HG03045 (cell line): ENCODE measurements around the gene OOSP4B.
"Not testable (repeated sequence)": the region's sequence is repeated elsewhere in the genome, so short reads cannot be mapped to it uniquely, and the experiment has no call there.

Experiments
- ATAC-seq: cut with Tn5 transposase; IDR thresholded peaks from one replicate; pipeline ENCODE4 v1.9.1; 2021; ENCODE audit warnings: mild to moderate bottlenecking, moderate library complexity; ENCODE audit not compliant: unreplicated experiment

The OOSP4B gene

DNA sequence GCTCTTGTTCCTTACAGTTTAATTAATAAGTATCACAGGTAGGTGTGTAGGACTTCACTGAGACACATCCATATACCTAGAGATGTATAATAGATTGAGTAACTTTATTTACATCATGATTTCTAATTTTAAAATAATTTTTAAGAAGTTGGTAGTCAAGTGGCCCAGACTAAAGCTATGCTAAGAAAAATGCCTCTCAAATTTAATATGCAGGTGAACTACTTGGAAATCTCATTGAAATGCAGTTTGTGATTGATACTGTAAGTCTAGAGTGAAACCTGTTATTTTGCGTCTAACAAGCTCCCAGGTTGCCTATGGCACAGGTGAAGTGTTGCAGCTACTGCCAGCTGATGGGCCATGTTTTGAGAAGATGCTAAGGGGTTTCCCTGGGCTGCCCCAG lies at the start of gene OOSP4B:
OOSP4B (plus strand) TSS at position 301 of the 400 bp plus-strand sequence.
- ATAC-seq: no peak

DNA sequence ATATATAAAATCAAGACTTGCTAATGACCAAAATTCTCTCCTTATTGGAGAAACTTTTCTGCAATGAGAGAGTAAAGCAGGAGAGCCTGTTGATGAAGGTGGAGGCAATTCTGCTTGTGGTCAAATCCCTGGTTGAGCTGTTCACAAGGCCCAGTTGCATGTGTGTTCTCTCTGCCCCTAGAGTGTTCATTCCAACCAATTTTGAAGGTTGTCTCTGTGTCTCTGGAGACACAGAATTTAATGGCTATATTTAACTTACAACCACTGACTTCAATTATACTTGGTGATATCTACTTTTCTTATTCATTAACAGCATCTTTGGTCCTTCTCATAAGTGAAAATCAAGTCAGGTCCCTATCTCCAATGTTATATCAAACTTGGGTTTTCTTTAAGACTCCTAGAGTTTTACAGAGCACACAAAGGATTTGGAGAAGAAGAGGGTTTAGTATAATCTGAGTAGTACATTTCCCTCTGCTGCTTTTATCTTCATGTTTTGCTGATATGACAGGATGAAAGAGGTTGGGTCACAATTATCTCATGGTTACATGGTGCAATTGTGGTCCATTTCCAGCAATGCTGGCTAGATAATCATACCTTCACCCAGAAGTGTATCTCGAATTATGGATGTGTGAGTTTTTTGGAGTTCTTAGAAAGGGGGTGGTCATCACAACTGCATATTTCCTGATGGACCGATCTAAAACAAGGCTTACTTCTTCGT lies 49.1 kb upstream of the OOSP4B start:
- ATAC-seq: no peak

DNA sequence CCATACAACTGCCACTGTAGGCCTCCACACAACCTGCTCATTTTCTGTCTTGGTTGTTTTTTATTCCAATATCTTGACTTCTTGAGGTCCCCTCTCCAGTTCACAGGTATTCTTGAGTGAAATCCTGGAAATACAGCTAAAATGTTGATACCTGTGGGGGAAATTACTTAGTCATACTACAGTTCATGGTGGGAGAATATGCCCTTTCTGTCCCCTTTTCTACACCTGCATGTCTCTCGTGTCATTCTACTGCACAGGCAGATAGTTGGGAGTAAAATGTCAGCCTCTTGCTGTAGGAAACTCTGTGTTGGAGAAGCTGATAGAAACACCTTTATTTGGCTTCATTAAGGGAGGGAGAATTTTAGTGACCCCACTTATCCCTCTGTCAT lies 48.6 kb upstream of the OOSP4B start:
- no peak for ATAC-seq

DNA sequence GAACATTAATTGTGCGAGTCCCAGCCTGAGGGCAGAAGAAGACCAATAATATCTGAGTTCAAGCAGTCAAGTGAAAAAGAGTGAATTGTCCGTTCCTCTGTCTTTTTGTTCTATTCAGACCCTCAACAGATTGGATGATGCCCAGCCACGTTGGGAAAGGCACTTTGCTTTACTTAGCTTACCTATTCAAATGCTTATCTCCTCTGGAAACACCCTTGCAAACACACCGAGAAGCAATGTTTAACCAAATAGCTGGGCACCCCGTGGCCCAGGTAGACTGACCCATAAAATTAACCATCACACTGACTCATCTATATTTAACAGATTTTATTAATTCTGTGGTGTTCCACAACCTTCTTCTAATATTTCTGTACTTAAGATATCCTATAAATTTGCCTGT lies 43.9 kb upstream of the OOSP4B start:
- no peak for ATAC-seq

DNA sequence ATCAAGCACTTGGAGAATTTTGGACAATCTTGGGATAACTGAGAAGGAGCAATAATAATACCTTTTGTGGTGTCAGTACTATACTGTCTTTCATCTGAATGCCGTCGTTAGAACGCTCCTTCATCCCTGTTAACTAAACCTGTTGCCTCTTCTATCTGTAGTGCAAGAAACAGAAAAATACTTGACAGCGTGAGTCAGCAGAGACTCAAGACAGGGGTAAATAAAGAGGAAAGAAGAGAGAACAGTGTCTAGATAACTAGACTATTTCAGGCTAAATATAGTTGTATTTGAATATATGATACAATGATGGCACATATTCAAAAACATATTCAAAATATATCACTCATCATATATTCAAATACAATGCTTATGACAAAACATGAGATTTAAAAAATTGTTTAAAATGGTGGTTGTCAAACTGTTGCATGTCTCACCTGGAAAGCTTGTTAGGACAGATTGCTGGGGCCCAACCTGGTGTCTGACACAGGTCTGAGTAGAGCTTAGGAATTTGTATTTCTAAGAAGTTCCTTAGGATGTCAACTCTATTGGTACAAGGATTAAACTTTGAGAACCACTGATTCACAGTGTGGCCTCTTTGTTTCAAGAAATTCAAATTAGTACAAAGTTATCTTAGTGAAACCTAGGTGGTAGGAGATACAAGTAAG lies 35.7 kb upstream of the OOSP4B start:
- no peak for ATAC-seq

DNA sequence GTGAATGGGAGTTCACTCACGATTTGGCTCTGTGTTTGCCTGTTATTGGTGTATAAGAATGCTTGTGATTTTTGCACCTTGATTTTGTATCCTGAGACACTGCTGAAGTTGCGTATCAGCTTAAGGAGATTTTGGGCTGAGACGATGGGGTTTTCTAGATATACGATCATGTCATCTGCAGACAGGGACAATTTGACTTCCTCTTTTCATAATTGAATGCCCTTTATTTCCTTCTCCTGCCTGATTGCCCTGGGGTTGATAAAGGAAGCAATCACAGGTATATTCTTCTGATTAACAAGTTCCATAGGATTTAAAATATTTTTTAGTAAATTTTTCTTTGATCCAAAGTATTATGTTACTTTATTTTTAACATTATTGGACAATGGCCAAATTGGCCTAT lies 34.9 kb upstream of the OOSP4B start:
- not testable (repeated sequence) for ATAC-seq

DNA sequence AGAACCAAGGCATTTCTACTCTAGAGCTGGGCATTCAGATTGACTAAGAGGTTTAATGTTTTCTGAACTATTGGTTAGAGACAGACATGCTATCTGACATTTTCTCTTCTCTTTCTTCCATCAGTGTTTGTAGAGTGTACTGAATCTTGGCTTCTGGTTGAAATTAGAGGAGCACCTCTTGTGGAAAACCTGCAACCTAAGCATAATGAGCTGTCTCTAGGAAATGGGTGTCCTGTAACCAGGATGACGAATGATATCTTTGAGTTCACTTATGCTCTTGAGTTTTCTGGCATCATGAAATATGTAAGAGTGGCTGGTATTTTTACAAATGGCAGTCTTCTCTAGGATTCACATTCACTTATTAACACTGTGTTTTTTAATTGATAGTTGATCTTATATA lies 33.8 kb upstream of the OOSP4B start:
- ATAC-seq: no peak

DNA sequence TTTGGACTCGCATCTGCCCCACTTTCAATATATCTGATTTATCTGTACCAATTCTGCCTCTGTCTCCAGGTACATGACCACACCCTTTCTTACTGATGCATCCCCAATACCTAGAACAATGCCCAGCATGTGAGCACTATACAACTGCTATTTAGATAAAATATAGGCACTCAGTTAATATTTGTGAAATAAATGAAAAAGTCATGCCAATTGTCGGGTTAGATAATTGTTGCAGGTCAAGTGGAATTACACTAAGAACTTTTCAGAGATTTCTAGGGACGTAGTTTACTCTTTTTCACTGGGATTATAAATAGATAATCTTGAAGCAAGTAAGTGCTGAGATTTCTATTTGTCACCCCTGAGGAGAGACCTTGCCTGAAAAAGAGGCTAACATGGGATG lies 32.6 kb upstream of the OOSP4B start:
- ATAC-seq: no peak

DNA sequence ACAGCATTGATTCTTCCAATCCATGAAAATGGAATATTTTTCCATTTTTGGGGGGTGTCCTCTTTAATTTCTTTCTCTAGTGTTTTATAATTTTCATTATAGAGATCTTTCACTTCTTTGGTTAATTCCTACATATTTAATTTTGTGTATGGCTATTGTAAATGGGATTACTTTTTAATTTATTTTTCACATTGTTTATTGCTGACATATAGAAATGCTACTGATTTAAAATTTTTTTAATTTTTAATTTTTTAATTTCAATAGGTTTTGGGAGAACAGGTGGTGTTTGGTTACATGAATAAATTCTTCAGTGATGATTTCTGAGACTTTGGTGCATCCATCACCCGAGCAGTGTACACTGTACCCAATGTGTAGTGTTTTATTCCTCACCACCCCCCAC lies 26.6 kb upstream of the OOSP4B start:
- ATAC-seq: no peak

DNA sequence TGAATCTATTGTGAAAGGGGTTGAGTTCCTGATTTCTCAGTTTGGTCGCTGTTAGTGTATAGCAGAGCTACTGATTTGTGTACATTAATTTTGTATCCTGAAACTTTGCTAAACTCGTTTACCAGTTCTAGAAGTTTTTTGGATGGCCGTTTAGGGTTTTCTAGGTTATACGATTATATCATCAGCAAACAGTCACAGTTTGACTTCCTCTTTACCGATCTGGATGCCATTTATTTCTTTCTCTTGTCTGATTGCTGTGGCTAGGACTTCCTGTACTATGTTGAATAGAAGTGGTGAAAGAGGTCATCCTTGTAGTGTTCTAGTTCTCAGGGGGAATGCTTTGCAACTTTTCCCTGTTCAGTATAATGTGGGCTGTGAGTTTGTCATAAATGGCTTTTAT lies 24.6 kb upstream of the OOSP4B start:
- ATAC-seq: no peak

DNA sequence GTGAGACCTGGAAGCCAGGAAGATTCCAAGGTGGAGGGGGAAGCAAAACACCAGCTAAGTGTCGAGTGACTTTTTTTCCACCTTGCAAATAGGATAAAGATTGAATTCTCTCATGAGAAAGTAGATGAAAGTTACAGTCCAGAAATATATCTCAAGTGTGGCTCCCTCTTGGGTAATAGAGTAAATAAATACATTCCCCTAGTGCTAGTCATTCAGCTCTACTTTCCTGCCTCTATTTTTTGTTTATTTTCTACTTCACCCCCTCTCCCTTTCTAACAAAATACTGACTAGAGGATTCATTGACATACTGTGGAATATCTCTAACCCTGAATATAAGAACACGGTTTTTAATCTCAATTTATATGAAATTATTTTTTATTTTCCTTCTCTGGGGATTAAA lies 19.2 kb upstream of the OOSP4B start:
- ATAC-seq: no peak

DNA sequence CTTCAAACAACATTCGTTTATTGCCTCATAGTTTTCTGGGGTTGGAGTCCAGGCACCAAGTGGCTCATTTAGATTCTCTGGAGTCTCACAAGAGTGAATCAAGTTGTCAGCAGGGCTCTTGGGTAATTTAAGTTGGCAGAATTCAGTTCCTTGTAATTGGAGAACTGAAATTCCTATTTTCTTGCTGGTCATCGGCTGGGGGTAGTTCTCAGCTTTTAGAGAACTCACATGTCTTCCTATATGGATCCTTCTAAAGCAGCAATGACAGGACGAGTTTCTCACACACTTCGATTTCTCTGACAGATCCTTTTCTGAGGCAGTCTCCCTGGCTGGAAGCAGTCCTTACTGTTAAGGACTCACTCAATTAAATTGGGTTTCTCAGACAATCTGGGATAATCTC lies 17.3 kb upstream of the OOSP4B start:
- ATAC-seq: no peak

DNA sequence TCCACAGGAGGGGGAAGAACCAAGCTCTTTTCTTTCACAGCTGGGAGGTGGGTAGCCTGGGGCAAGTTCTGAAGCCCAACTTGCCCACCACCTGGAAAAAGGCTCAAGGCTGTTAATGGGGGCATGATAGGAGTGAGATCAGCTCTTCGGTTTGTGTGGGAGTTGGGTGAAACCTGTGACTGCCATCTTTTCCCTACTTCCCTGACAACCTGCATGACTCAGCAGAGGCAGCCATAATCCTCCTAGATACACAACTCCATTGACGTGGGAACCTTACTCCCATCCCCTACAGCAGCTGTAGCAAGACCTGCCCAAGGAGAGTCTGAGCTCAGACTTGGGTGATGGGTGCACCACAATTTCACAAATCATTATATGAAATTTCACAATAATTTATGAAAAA lies 13.3 kb upstream of the OOSP4B start:
- ATAC-seq: no peak

DNA sequence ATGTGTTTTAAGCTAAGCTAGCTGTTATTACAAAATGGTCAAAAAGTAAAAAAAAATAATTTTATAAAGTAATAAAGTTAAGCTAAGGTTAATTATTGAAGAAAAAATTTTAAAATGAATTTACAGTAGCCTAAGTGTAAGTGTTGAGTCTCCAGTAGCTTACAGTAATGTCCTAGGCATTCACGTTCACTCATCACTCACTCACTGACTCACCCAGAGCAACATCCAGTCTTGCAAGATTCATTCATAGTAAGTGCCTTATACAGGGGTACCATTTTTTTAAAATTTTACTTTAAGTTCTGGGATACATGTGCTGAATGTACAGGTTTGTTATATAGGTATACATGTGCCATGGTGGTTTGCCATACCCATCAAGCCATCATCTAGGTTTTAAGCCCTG lies 11.6 kb upstream of the OOSP4B start:
- ATAC-seq: no peak

DNA sequence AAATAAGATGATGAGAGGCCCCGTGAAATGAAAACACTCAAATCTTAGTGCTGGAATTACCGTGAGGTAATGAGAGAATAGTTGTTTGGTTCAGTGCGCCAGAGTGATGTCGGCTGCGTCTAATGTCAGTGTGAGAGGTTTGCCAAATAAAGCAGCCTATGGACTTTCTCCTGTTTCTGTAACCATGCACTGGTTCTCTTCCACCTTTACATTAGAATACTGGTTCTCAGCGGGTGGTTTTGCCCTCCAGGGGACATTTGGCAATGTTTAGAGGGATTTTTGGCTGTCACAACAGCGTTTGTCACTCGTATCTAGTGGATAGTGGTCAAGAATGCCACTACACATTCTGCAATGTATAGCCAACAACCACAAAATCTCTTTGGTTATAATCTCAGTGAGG lies 1.1 kb downstream of the OOSP4B start:
- ATAC-seq: no peak

DNA sequence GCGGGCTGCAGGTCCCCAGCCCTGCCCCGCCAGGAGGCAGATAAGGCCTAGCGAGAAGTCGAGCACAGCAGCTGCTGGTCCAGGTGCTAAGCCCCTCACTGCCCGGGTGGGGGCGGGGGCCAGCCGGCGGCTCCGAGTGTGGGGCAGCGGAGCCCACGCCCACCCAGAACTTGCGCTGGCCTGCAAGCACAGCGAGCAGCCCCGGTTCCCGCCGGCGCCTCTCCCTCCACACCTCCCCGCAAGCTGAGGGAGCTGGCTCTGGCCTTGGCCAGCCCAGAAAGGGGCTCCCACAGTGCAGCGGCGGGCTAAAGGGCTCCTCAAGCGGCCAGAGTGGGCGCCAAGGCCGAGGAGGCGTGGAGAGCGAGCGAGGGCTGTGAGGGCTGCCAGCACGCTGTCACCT lies 3.4 kb downstream of the OOSP4B start:
- not testable (repeated sequence) for ATAC-seq

DNA sequence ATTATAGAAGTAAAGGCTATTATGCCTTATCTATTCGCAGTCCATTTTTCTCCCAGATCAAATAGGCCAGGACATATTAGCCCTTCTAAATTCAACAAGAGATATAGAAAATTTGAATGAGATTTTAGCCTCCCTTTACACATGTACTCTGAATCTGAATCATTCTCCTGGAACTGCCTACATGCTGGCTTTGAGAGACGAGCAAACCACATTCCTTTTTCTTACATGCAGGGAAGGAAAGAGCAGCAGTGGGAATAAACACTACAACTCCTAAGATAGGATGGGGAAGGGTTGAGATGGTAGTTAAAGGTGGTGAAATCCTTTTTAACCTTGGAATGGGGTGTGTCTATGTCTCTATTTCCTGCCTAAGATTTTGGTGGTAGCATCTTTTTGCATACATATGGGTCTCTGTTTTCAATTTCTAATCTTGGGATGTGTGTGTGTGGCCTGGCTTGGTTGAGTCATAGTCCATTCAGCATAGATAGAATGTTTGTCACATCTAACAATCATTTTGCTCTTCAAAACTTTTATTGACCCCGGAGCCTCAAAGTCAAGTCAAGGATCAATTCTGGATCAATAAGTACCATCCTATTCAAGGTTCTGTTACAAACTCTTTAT lies 12.1 kb downstream of the OOSP4B start:
- no peak for ATAC-seq

DNA sequence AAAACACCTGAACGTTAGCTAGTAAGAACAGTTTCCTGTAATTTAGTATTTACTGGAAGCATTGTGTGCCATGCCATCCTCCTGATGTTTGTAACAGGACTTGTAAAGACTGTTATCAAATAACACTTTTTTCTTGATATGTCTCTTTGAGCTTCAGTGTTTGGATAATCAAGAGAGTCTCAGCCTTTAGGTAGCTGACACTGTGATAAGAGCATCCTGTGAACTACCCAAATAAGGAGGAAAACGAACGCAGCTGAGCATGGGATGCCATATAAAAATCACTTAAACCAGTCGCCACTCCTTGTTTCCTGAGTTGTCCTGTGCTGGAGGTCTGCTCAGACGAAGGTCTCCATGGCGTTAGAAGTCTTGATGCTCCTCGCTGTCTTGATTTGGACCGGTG lies 23.1 kb downstream of the OOSP4B start, which contains the start of gene OOSP2:
OOSP2 (plus strand) TSS at position 301 of the 400 bp plus-strand sequence; CDS start at position 352, 51 bp downstream.
- ATAC-seq: no peak

DNA sequence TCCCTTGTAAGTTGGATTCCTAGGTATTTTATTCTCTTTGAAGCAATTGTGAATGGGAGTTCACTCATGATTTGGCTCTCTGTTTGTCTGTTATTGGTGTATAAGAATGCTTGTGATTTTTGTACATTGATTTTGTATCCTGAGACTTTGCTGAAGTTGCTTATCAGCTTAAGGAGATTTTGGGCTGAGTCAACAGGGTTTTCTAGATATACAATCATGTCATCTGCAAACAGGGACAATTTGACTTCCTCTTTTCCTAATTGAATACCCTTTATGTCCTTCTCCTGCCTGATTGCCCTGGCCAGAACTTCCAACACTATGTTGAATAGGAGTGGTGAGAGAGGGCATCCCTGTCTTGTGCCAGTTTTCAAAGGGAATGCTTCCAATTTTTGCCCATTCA lies 33.4 kb downstream of the OOSP4B start:
- ATAC-seq: not testable (repeated sequence)

DNA sequence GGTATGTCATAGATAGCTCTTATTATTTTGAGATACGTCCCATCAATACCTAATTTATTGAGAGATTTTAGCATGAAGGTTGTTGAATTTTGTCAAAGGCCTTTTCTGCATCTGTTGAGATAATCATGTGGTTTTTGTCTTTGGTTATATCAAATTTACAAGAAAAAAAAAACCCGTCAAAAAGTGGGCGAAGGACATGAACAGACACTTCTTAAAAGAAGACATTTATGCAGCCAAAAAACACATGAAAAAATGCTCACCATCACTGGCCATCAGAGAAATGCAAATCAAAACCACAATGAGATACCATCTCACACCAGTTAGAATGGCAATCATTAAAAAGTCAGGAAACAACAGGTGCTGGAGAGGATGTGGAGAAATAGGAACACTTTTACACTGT lies 33.9 kb downstream of the OOSP4B start:
- ATAC-seq: not testable (repeated sequence)

DNA sequence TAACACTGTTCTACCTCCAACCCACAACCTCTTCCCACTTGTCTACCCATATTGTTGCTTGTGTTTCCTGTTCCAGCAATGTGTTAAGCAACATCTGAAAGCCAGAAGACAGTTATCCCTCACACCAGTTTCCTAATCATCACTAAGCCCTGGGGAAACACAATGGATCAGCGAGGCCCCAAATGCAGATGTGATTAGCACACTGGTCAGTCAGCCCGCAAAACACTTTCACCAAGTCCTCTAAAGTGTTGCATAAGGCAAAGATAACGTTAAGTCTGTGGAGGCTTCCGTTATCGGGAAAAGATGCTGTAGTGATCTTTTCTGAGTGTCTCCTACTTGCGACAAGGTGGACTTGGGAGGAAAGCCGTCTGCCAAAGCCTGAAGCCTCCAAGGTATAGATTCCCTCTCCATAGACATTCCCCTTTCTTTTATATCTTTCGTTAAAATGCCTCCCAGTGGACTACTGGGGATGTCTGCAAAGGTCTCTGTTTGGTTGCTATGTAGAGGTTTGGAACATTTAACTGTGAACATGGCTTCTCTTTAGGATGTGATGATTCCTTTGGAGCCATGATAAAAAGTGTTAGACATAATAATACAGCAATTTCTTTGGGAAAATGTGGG lies 39.5 kb downstream of the OOSP4B start, which contains the start of gene MS4A3:
MS4A3 (plus strand) TSS at position 317 of the 621 bp plus-strand sequence. CDS start 4,496 bp downstream, outside the sequence.
- no peak for ATAC-seq

DNA sequence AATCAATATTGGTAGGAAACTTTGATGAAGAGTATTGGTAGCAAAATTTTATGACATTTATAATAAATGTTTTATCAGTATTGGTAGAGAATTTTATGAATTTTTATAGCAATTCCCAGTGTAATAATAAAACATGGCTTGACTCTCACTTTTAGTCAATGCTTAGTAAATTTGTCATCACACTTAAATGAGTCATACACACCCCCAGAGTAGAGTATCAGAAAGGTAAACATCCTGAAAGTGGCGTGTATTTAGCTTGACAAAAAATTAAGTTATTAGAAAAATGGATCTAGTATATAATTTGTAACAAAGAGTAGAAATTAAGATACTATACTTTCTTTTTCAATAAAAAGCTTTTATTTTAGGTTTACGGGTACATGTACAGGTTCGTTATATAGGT lies 42.1 kb downstream of the OOSP4B start:
- ATAC-seq: no peak
